ENCODE data around the gene RAC3. TPM values are rescaled to one million over a fixed set of nuclear protein-coding genes. Genes with fewer than 3 reads are reported as not detected.

The RAC3 gene
- total and polyA plus RNA-seq, 2 experiments from 2014 or later: 5.5 to 11.8 TPM

DNA sequence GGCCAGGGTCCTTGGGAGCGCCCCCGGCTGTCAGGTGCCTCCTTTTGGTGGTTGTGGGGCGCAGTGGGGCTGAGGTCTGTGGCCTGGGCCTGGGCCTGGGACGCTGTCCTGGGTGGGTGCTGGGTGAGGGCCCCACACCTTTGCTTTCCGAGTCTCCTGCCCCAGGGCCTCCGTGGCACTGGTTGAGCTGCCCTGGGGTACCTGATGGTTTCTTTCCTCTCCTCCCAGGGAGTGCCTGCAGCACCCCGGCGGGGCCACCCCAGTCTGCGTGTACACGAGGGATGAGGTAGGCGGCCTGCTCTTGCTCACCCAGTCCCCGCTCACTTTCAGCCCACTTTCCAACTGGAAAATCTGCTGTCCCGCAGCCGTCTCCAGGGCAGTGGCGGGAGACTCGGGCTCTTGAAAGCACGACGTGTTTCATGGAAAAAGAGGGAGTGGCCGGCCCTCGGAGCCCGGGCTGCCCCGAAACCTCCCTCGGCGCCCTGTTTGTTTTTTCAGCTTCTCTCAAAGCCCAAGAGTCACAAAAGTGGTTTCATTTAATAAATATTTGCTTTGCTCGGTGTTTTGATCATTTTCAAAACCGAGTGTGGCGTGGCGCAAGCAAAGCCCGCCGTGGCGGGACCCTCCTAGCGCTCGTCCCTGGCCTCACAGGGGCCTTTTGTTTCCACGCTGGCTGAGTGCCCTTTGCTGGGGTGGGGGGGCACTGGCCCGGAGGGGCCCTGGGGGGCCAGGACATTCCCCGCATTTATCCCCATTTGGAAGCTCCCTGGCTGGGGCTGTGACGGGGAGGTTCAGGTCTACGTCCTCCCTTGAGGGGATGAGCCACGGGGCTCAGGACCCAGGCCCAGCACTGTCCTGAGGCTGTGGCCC is 36.6 kb upstream of the RAC3 start:
- Histone ChIP-seq H3K9me2 (replicated peaks; ENCODE audit: insufficient read depth) (no peaks in the 10 kb centered on the region), H4K20me1 (ENCODE audit: insufficient read depth, poor library complexity, severe bottlenecking) (no peaks in the 10 kb centered on the region), H3K27ac (no peak overlapping the region), H3K79me2 (peaks cover 4% of the 10 kb centered on the region), H3K4me3 (no peak overlapping the region), H3K27me3 (no peaks in the 10 kb centered on the region), H3K36me3 (replicated peaks; ENCODE audit: insufficient read depth, low read depth) (no peaks in the 10 kb centered on the region), H2AFZ (no peak overlapping the region), H3K4me1 (ENCODE audit: insufficient read depth) (peaks cover 25% of the 10 kb centered on the region), H3K9me3 (ENCODE audit: low read depth) (no peaks in the 10 kb centered on the region), H3K4me2 (no peak overlapping the region)
- 89% methylated on average over 38 of the region's 39 CpGs for WGBS (ENCODE audit: low lambda C conversion rate, missing lambda C conversion rate)
- TF ChIP-seq EZH2phosphoT487 (IDR thresholded peaks at IDR 0.05; ENCODE audit: low read depth, severe bottlenecking, unreplicated experiment): no peak
- TF ChIP-seq, protein P1, sequence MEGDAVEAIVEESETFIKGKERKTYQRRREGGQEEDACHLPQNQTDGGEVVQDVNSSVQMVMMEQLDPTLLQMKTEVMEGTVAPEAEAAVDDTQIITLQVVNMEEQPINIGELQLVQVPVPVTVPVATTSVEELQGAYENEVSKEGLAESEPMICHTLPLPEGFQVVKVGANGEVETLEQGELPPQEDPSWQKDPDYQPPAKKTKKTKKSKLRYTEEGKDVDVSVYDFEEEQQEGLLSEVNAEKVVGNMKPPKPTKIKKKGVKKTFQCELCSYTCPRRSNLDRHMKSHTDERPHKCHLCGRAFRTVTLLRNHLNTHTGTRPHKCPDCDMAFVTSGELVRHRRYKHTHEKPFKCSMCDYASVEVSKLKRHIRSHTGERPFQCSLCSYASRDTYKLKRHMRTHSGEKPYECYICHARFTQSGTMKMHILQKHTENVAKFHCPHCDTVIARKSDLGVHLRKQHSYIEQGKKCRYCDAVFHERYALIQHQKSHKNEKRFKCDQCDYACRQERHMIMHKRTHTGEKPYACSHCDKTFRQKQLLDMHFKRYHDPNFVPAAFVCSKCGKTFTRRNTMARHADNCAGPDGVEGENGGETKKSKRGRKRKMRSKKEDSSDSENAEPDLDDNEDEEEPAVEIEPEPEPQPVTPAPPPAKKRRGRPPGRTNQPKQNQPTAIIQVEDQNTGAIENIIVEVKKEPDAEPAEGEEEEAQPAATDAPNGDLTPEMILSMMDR (IDR thresholded peaks at IDR 0.05; ENCODE audit: poor library complexity): no peak
- no peak for TF ChIP-seq EZH2 (IDR thresholded peaks at IDR 0.05; ENCODE audit: borderline replicate concordance)
- no peak for DNase-seq (ENCODE audit: low spot score)

DNA sequence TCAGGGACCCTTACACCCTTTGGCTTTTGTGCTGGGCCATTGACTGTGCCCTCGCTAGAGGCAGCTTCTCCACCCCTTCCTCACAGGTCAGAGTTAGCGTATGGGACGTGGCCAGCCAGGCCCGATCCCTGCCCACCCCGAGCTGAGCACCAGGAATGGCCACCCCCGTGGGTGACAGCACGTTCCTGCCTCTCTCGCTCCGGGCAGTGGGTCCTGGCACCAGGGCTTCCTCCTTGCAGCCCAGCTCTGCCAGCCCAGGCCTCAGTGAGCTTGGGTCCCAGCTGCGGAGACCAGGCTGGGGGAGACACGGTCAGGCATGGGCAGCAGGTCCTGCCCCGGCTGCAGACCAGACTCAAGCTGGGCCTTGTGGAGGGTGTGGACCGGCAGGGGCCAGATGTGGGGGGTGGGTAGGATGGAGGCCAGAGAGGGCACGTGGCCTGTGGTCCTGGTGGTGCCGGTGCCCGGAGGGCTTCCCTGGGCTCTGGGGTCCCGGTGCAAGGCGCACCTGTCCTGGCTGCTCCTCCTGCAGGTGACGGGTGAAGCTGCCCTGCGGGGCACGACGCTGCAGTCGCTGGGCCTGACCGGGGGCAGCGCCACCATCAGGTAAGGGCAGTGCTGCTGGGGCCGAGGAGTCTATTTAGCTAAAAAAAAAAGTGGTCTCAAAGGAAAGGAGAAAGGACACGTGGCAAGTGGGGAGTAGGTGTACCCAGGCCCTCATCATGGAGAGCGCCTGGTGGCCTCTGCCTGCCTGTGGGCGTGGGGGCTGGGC is 35.8 kb upstream of the RAC3 start:
- no peak overlapping the region for H3K27ac ChIP-seq
- no peaks in the 10 kb centered on the region for H3K36me3 ChIP-seq (replicated peaks; ENCODE audit: insufficient read depth, low read depth)
- H3K9me2 ChIP-seq (replicated peaks; ENCODE audit: insufficient read depth): no peaks in the 10 kb centered on the region
- no peaks in the 10 kb centered on the region for H3K27me3 ChIP-seq
- DNase-seq (ENCODE audit: low spot score): no peak
- H3K79me2 ChIP-seq: peaks cover 4% of the 10 kb centered on the region
- no peaks in the 10 kb centered on the region for H4K20me1 ChIP-seq (ENCODE audit: insufficient read depth, poor library complexity, severe bottlenecking)
- WGBS (ENCODE audit: low lambda C conversion rate, missing lambda C conversion rate): 98% methylated on average over 29 of the region's 29 CpGs
- H3K4me2 ChIP-seq: no peak overlapping the region
- no peak overlapping the region for H2AFZ ChIP-seq
- no peak for TF ChIP-seq EZH2 (IDR thresholded peaks at IDR 0.05; ENCODE audit: borderline replicate concordance)
- no peak overlapping the region for H3K4me3 ChIP-seq
- H3K9me3 ChIP-seq (ENCODE audit: low read depth): no peaks in the 10 kb centered on the region
- peaks cover 29% of the 10 kb centered on the region for H3K4me1 ChIP-seq (ENCODE audit: insufficient read depth)

DNA sequence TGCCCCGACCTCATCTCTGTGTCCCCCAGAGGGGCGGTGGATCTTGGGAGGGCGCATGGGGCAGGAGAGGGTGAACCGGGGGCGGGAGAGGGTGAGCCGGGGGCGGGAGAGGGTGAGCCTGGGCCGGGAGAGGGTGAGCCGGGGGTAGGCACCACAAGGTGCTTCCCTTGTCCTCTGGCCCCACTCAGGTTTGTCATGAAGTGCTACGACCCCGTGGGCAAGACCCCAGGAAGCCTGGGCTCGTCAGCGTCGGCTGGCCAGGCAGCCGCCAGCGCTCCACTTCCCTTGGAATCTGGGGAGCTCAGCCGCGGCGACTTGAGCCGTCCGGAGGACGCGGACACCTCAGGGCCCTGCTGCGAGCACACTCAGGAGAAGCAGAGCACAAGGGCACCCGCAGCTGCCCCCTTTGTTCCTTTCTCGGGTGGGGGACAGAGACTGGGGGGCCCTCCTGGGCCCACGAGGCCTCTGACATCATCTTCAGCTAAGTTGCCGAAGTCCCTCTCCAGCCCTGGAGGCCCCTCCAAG is 35.2 kb upstream of the RAC3 start:
- Histone ChIP-seq H3K27ac (no peak overlapping the region), H3K79me2 (peaks cover 4% of the 10 kb centered on the region), H3K27me3 (no peaks in the 10 kb centered on the region), H3K4me3 (no peak overlapping the region), H3K9me3 (ENCODE audit: low read depth) (no peaks in the 10 kb centered on the region), H4K20me1 (ENCODE audit: insufficient read depth, poor library complexity, severe bottlenecking) (no peaks in the 10 kb centered on the region), H3K36me3 (replicated peaks; ENCODE audit: insufficient read depth, low read depth) (no peaks in the 10 kb centered on the region), H3K4me1 (ENCODE audit: insufficient read depth) (peaks cover 28% of the 10 kb centered on the region), H3K9me2 (replicated peaks; ENCODE audit: insufficient read depth) (no peaks in the 10 kb centered on the region), H2AFZ (no peak overlapping the region), H3K4me2 (no peak overlapping the region)
- TF ChIP-seq, protein P1 (IDR thresholded peaks at IDR 0.05; ENCODE audit: poor library complexity): no peak
- TF ChIP-seq EZH2 (IDR thresholded peaks at IDR 0.05; ENCODE audit: borderline replicate concordance) (no peak), EZH2phosphoT487 (IDR thresholded peaks at IDR 0.05; ENCODE audit: low read depth, severe bottlenecking, unreplicated experiment) (no peak)
- 97% methylated on average over 20 of the region's 28 CpGs for WGBS (ENCODE audit: low lambda C conversion rate, missing lambda C conversion rate)
- DNase-seq (ENCODE audit: low spot score): no peak
